NCI-H187 treated with DMSO at 0.1 percent for 48 hours (cell line): Measurements from ENCODE around the gene NOSTRIN.
"Not testable (repeated sequence)": the region's sequence is repeated elsewhere in the genome, so short reads cannot be mapped to it uniquely, and the experiment has no call there.

ENCODE experiments used
- DNase-seq: peaks from one replicate; lab custom pipeline; 2025; lab: John Stamatoyannopoulos, UW

The NOSTRIN gene

DNA sequence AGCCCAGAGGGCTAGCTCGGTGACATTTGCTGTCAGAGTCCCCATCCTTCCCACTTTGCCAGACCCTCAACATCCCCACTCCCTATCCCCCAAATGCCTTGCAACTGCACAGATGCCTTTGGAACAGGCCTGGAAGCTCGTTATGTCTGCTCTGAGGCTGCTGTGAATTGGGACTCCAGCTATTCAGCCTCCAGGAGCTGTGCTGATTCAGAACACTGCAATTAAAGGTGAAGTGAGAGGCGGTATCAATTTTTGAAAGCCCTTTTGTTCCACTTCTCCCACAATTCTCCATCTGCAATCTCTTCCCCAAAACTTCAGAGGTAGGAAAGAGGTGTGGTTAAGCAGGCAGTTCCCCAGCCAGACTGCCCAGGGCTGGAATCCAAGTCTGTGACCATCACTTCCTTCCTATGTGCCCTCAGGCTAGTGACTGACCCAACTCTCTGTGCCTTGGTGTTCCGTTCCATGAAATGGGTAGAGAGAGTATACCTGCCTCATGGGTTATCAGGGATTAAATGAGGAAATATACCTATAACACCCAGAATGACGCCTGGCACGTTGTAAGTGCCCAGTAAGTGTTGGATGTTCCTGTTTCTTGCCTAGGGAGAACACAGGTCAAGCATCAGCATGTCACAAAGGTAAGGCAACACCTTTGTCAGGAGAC lies 17.5 kb downstream of the NOSTRIN start:
- no peak for DNase-seq

DNA sequence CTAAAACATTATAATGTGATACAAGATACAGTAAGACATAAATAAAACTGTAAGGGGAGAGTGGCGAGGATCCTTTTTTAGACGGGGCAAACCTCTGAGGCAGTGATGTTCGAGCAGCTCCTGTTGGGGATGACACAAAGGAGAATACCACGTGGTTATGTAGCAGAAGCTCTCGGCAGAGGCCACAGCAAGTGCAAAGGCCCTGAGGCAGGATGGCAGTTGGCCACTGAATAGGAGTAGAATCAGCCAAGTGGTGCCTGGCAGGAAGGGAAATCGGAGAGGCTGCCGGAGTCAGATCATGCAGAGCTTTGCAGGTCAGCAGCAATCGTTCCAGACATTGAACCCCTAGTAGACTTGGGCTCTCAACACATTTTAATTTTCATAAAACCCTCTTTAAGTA lies 19.1 kb downstream of the NOSTRIN start:
- DNase-seq: no peak

DNA sequence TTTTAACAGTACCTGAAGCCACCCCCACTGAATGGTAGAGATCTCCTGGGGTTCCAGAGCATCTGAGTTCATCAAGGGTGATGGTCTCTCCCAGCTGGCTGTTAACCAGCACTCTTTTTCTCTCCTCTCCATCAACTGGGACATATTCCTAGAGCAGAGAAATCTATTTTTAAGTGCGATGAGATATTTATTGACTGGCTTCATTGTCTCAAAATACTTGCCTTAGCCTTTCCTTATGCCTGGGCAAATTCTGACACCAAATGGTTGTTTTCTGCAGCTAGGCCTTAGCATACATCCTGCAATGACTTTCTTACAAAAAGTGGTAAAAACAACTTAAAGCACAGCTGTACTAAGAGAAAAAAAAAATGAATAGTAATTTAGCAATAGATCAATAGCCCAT lies 19.6 kb downstream of the NOSTRIN start:
- DNase-seq: no peak

DNA sequence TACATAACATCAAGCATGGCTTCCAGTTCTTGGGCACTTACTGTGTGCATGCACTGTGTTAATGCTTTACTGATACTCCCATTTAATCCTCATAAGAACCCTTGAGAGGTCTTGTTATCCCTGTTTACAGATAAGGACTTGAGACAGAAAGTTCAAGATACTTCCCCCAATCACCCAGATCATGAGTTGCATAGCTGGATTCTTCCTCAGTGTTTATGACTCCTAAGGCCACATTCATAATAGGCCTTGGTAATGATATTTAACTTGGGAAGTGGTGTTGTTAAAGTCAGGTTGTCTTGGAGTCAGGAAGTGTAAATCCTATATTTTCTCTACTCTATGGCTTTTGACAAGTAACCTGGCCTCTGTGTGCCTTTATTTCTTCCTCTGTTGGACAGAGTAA lies 22.7 kb downstream of the NOSTRIN start:
- no peak for DNase-seq

DNA sequence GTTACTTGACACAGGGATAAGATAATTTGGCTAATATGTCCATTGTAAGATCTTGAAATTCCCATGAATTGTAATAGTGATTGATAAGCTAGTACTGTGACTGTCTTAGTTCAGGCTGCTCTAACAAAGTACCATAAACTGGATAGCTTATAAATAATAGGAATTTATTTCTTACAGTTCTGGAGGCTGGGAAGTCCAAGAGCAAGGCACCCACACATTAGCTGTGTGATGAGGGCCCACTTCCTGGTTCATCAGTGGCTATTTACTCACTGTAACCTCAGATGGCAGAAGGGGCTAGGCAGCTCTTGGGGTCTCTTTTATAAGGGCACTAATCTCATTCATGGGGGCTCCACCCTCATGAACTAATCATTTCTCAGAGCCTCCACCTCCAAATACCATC lies 28.5 kb downstream of the NOSTRIN start:
- DNase-seq: no peak

DNA sequence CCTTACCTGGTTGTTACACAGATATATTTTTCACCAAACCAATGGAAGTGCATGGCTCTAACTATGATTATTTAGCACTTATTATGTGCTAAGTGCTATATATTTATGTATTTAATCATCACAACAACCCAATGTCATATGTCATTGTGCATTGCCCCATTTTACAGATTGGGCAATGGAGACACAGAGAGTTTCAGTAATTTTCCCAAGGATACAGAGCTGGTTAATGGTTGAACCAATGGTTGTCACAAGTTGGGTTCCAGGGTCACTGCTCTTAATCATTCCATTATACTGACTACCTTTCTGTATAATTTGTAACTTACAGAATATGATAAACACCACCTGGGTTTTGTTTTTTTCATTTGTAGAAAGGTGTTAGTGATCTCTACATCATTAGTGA lies 29.2 kb downstream of the NOSTRIN start:
- no peak for DNase-seq

DNA sequence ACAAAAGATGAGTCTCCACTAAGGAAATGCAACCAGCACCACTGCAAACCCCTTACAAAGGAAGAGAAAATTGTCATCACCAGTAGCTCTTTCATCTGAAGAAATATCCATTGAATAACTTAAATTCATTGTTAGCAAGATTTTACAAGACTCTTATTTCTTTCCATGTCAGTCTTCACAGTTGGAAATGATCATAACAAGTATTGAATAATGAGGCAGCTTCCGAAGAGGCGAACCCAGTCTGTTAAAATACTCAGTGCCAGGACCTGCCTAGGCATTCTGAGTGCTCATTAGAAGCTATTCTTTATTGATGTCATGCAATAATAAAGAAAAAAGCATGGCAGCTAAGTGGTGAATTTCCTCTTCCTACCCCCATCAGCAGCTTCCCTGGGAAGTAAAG lies 33.5 kb downstream of the NOSTRIN start:
- DNase-seq: no peak

DNA sequence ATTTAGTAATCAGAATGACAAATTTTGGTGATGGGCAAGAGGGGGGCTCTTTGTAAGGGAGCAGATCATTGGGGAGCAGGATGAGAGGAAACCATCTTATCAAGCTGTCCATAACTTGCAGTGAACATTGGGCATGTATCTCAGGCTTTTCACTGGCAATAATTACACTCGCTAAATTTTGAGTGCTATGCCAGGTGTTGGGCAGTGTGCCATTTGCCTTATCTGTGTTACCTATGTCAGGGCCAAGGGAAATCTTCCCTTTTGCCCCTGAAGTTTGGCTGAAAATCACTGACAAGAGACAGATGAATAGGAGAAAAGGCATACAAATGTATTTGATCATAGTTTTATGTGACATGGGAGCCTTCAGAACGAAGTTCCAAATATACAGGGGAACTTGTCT lies 39.0 kb downstream of the NOSTRIN start:
- DNase-seq: no peak

DNA sequence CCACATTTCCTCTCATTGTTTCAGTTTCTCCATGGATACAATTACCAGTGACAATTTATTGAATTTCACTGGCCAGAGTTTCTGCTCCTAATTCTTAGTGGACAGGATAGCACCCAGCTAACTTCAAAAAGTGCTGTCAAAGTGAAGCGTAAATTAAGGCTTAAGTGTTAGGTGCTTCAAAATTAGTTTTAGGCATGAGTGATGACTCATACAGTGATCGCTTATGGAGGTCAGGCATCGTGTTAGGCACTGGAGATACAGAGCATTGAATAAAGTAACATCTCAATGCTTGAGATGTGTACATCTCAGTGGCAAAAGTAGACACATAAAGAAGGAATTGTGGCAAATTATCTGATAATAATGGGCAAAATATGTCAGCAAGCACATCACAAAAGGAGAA lies 40.8 kb downstream of the NOSTRIN start:
- DNase-seq: no peak

DNA sequence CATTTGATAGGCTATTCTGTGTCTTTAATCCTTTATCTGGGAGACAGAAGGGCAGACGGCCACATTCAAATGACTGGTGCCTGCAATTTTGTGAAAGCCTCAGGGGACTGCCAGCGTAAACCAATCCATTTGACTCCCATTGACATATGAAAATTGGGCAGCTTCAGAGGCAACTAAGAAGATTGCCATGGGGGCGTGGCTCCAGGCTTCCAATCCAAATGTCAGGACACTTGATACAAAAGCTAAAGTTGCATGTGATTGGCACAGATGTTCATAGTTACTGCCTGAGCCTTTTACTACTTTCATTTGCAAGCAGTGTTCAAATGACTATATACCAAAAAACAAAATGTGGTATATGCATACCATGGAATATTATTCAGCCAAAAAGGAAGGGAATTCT lies 45.8 kb downstream of the NOSTRIN start:
- no peak for DNase-seq

DNA sequence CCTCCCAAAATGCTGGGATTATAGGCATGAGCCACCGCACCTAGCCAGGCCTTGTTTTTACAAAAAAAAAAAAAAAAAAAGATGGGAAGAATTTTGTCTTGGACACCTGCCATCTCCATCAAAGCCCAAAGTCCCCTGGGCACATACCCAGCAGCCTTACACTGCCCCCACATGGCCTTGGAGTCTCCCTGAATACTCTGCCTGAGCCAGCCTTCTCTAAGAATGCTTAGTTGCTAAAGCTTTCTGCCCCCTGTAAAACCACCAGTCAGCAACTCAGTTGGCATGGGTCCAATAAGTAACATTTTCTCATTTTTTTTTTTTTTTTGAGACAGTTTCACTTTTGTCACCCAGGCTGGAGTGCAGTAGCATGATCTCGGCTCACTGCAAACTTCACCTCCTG lies 47.2 kb downstream of the NOSTRIN start:
- no peak for DNase-seq

DNA sequence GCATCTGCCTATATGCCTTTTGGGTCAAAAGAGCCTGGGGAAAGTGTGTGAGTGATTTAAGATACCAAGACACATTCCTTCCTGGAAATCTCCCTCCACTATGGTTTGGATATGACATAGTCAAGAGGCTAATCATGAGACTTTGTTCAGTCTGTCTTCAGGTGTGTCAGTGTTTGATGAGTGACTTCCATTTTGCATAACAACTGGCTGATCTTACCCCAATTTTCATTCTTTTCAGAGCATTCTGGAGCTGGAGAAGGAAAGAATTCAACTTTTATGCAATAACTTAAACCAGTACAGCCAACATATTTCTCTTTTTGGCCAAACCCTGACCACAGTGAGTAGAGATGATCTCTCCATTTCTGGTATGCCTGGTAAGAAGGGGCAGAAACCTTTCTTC lies 48.4 kb downstream of the NOSTRIN start:
- DNase-seq: no peak

DNA sequence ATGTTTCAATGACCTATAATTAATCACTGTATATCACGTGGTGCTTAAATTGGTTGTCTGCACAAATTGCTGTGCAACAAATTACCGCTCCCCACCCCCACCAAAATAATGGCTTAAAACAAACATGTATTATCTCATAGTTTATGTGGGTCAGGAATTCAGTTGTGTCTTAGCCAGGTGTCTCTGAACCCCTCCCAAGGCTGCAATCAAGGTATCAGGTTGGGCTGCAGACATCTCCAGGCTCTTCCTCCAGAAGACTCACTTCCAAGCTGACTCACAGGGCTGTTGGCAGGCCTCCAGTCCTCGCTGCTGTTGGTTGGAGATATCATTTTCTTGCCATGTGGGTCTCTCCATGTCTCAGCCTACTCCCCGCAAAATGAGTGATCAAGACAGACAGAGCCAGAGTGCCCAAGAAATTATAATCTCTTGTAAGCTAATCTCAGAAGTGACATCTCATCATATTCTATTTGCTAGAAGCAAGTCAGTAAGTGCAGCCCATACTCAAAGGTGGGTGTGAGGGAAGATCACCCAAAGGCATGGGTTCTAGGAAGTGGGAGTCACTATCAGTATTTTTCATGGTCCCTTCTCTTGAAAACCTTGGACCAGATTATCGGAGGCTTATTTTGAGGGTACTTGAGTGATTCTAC lies 49.4 kb downstream of the NOSTRIN start:
- no peak for DNase-seq

DNA sequence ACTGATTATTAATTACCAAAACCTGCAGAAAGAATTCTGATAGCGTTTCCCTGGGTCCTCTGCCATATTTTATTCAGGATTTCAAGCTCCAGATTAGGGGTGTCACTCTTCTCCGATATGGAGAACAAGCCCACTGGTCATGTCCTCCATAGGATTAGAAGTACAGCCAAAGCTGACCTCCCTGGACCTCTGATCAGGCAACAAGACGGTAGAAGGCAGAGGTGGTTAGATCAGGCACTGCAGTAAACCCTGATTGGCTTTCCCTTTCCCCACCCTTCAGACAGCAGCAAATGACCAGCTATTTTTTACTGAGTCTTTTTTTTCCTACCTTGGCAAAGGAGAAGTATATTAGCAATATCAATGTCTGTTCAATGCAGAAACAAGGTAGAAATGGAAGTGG lies 50.0 kb downstream of the NOSTRIN start:
- DNase-seq: no peak

DNA sequence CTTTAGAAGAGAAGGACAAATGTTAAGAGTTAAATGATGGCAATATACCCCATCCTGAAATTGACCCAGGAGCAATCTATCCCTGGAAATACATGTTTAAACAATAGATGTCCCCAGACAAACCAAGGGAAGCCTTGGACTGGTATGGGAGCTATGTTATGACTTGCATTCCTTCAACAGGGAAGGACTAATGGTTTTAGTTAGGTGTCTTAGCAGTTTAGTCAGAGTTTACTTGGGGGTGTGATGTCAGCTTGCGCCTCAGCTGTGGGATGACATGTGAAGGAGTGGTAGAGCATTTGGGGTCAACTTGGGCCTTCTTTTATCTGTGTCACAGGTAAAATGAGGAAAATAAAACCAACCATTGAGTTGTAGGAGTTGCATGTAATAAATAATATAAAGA lies 51.0 kb downstream of the NOSTRIN start:
- DNase-seq: no peak

DNA sequence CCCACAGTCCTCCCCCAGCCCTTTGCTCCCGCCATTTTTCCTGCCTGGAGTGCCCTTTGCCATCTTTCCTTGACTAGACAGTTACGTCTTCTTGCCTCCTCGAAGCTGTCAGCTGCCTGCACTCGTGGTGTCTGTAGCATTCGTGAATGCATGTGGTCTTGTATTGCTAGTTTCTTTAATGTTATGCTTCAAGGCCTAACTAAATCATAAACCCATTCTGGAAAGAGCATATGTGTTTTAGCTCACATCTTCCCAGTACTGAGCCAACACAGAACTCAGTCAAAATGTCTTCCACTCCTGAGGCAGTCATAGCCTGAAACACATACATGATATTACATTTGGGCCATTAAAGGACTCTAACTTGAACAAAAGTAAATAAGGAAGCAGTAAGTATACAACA lies 52.2 kb downstream of the NOSTRIN start:
- no peak for DNase-seq

DNA sequence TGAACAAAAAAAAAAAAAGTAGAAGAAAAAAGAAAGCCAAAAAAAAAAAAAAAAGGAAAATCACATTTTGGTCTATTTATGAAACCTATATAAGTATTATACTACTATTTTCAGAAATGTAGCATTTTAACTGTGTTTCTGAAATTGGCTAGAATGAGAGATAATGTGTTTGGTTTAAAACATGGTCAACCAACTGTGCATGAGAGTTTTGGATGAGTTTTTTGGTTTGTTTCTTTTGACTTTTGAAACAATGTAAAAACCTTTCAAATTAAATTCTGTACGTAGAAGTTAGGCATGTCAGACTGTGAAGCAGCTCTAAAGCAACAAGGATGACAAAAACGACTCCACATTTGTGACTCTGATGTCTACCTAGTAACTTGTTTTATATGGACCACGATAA lies 53.2 kb downstream of the NOSTRIN start:
- no peak for DNase-seq

DNA sequence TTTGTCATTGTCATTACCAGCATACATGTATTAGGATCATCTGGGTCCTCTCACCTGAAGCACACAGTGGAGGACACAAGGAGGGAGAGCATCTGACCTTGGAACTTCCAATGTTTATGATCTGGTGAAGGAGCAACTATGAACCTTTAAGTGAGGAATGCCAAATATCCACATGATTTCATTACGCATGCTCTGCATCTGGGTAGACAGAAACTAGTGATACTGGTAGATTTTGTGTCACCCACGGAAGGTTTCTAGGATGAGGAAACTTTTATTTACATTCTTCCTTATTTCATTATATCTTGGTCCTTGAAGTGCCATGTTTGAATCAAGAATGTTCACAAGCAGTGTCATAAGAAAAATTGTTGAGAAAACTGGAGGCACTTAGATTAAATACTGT lies 55.7 kb downstream of the NOSTRIN start:
- no peak for DNase-seq

DNA sequence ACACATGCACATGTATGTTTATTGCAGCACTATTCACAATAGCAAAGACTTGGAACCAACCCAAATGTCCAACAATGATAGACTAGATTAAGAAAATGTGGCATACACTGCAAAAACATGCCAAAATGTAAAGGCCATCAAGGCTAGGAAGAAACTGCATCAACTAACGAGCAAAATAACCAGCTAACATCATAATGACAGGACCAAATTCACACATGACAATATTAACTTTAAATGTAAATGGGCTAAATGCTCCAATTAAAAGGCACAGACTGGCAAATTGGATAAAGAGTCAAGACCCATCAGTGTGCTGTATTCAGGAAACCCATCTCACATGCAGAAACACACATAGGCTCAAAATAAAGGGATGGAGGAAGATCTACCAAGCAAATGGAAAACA lies 64.7 kb downstream of the NOSTRIN start:
- not testable (repeated sequence) for DNase-seq

DNA sequence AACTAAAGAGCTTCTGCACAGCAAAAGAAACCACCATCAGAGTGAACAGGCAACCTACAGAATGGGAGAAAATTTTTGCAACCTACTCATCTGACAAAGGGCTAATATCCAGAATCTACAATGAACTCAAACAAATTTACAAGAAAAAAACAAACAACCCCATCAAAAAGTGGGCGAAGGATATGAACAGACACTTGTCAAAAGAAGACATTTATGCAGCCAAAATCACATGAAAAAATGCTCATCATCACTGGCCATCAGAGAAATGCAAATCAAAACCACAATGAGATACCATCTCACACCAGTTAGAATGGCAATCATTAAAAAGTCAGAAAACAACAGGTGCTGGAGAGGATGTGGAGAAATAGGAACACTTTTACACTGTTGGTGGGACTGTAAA lies 67.9 kb downstream of the NOSTRIN start:
- not testable (repeated sequence) for DNase-seq

DNA sequence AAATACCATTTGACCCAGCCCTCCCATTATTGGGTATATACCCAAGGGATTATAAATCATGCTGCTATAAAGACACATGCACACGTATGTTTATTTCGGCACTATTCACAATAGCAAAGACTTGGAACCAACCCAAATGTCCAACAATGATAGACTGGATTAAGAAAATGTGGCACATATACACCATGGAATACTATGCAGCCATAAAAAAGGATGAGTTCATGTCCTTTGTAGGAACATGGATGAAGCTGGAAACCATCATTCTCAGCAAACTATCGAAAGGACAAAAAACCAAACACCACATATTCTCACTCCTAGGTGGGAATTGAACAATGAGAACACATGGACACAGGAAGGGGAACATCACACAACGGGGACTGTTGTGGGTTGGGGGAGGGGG lies 68.4 kb downstream of the NOSTRIN start:
- DNase-seq: not testable (repeated sequence)

DNA sequence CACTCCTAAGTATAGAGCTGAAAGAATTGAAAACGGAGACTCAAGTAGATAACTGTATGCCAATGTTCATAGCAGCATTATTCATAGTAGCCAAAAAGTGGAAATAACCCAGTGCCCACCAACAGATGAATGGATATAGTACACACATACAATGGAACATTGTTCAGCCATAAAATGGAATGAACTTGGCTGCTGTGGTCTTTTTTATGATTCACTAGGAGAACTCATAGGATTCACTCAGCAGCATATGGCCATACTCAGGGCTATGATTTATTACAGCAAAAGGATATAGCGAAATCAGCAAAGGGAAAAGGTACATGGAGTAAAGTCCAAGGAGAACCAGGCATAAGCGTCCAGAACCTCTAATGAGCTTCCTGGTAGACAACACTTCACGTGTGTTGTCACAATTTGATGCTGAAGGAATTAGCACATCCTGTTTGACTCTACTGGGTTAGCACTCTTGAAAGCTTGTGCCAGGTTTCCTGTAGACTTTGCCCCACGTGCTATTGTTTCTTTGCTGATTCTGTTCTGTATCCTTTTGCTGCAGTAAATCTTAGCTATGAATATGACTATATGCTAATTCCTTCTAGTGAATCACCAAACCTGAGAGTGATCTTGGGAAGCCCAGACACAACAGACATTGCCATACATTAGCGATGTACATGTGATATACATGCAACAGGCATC lies 72.1 kb downstream of the NOSTRIN start:
- no peak for DNase-seq

DNA sequence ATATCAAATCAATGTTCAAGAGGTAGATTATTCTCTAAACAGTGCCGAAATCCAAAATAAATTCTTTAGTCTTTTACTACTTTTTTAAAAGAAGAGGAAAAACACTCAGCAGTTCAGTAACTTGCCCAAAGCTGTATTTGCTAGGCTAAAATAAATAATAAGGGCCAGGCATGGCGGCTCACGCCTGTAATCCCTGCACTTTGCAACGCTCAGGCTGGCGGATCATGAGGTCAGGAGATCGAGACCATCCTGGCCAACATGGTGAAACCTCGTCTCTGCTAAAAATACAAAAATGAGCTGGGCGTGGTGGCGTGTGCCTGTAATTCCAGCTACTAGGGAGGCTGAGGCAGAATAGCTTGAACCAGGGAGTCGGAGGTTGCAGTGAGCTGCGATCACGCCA lies 79.7 kb downstream of the NOSTRIN start:
- DNase-seq: not testable (repeated sequence)

DNA sequence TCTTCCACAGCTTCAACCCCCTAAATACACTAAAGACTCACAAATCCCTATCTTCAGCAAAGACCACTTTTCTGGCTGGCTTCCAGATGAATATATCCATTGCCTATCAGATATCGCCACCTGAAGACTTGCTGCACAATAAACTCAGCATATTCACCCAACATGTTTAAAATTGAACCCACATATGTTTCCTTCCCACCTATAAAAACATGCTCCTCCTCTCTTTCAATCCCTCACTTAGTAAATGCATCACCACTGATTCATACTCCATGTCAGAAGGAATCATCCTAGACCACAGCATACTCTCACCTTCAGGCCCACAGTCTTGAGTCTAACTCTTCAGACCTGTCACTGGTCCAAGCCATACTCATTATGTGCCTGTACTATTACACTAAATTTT lies 82.5 kb downstream of the NOSTRIN start:
- DNase-seq: no peak
